ENCODE results near the gene ASAP2. TPM values are rescaled to one million over a fixed set of nuclear protein-coding genes. Genes with fewer than 3 reads are reported as not detected.

Gene ASAP2
- total and polyA plus RNA-seq, 2 donors (not counting 1 experiment from before 2014, with no cell fraction given) = 0.04 TPM; not detected in 1

- Histone ChIP-seq H3K79me2 (ENCODE audit: control insufficient read depth, insufficient read depth, low read length) (no peaks in the 10 kb centered on the region), H3K9ac (ENCODE audit: low read length) (no peak overlapping the region), H4K20me1 (ENCODE audit: control insufficient read depth, insufficient read depth, low read length, poor library complexity, severe bottlenecking) (no peaks in the 10 kb centered on the region), H3K27ac (ENCODE audit: low read length in 2 of 2) (no peak overlapping the region), H3K4me1 (ENCODE audit: control insufficient read depth in 2 of 2, insufficient read depth in 2 of 2, low read length in 2 of 2) (no peaks in the 10 kb centered on the region), H3K27me3 (replicated peaks in 1 of 4; ENCODE audit: control extremely low read depth in 1 of 4, control insufficient read depth in 3 of 4, insufficient read depth in 4 of 4, low read length in 3 of 4) (peaks cover 0 to 7% (median 0%) of the 10 kb centered on the region in 4 experiments), H3K36me3 (replicated peaks in 1 of 2; ENCODE audit: control extremely low read depth in 1 of 2, control insufficient read depth in 1 of 2, extremely low read depth in 1 of 2, insufficient read depth in 2 of 2, low read length in 1 of 2) (no peaks in the 10 kb centered on the region), H3K9me3 (ENCODE audit: control extremely low read depth in 1 of 3, control insufficient read depth in 2 of 3, insufficient read depth in 1 of 3, low read length in 2 of 3) (no peaks in the 10 kb centered on the region), H3K4me3 (ENCODE audit: control extremely low read depth in 1 of 5, extremely low read depth in 1 of 5, insufficient read depth in 1 of 5, low read depth in 2 of 5, low read length in 4 of 5) (no peak overlapping the region), H2AFZ (ENCODE audit: insufficient read depth, low read depth, low read length, poor library complexity, severe bottlenecking) (no peak overlapping the region), H3K4me2 (replicated peaks; ENCODE audit: low read depth, low read length, poor library complexity, severe bottlenecking) (no peak overlapping the region)
- Mint-ChIP-seq H3K27me3 (peaks cover 24% of the 10 kb centered on the region), H3K4me3 (no peak overlapping the region), H3K9me3 (ENCODE audit: insufficient read depth) (no peaks in the 10 kb centered on the region), H3K27ac (no peak overlapping the region), H3K4me1 (no peaks in the 10 kb centered on the region)
- ATAC-seq (ENCODE audit: low read depth) (no peak), DNase-seq (no peak)
- intact Hi-C loops (cut with micrococcal nuclease) = no loop called here
- 92% methylated on average over 7 of the region's 10 CpGs for WGBS (ENCODE audit: insufficient coverage)
- CTCF ChIA-PET = no interaction called here
- POLR2A ChIA-PET = no interaction called here
- TF ChIP-seq CTCF (IDR thresholded peaks at IDR 0.05) (no peak), EZH2 (IDR thresholded peaks at IDR 0.05; ENCODE audit: borderline replicate concordance, insufficient read depth, low read depth, low read length, poor library complexity, severe bottlenecking) (no peak)
Observed at GRCh38 chr2:9225806-9226205, 19.2 kb downstream of the ASAP2 start.

- Mint-ChIP-seq H3K27me3 (peaks cover 29% of the 10 kb centered on the region), H3K9me3 (ENCODE audit: insufficient read depth) (no peaks in the 10 kb centered on the region), H3K4me3 (no peak overlapping the region), H3K4me1 (no peaks in the 10 kb centered on the region), H3K27ac (no peak overlapping the region)
- Histone ChIP-seq H3K4me1 (ENCODE audit: control insufficient read depth in 2 of 2, insufficient read depth in 2 of 2, low read length in 2 of 2) (no peaks in the 10 kb centered on the region), H3K9ac (ENCODE audit: low read length) (no peak overlapping the region), H4K20me1 (ENCODE audit: control insufficient read depth, insufficient read depth, low read length, poor library complexity, severe bottlenecking) (no peaks in the 10 kb centered on the region), H3K79me2 (ENCODE audit: control insufficient read depth, insufficient read depth, low read length) (no peaks in the 10 kb centered on the region), H3K9me3 (ENCODE audit: control extremely low read depth in 1 of 3, control insufficient read depth in 2 of 3, insufficient read depth in 1 of 3, low read length in 2 of 3) (no peaks in the 10 kb centered on the region), H3K36me3 (replicated peaks in 1 of 2; ENCODE audit: control extremely low read depth in 1 of 2, control insufficient read depth in 1 of 2, extremely low read depth in 1 of 2, insufficient read depth in 2 of 2, low read length in 1 of 2) (no peaks in the 10 kb centered on the region), H3K27me3 (replicated peaks in 1 of 4; ENCODE audit: control extremely low read depth in 1 of 4, control insufficient read depth in 3 of 4, insufficient read depth in 4 of 4, low read length in 3 of 4) (peaks cover 0 to 7% (median 0%) of the 10 kb centered on the region in 4 experiments), H3K27ac (ENCODE audit: low read length in 2 of 2) (no peak overlapping the region), H2AFZ (ENCODE audit: insufficient read depth, low read depth, low read length, poor library complexity, severe bottlenecking) (no peak overlapping the region), H3K4me2 (replicated peaks; ENCODE audit: low read depth, low read length, poor library complexity, severe bottlenecking) (no peak overlapping the region), H3K4me3 (ENCODE audit: control extremely low read depth in 1 of 5, extremely low read depth in 1 of 5, insufficient read depth in 1 of 5, low read depth in 2 of 5, low read length in 4 of 5) (no peak overlapping the region)
- 95% methylated on average over 11 of the region's 15 CpGs for WGBS (ENCODE audit: insufficient coverage)
- DNase-seq (no peak), ATAC-seq (ENCODE audit: low read depth) (no peak)
- intact Hi-C loops (cut with micrococcal nuclease) = no loop called here
- ChIA-PET CTCF (no interaction called here), POLR2A (no interaction called here)
- TF ChIP-seq EZH2 (IDR thresholded peaks at IDR 0.05; ENCODE audit: borderline replicate concordance, insufficient read depth, low read depth, low read length, poor library complexity, severe bottlenecking) = no peak
- TF ChIP-seq CTCF (IDR thresholded peaks at IDR 0.05) = no peak
Observed at GRCh38 chr2:9226458-9227380, 20.1 kb downstream of the ASAP2 start.
